GM21360 (cell line): ENCODE results near the gene AIMP1.
"Not testable (repeated sequence)": the region's sequence is repeated elsewhere in the genome, so short reads cannot be mapped to it uniquely, and the experiment has no call there.

Experiments used
- ATAC-seq: cut with Tn5 transposase; IDR thresholded peaks from one replicate; pipeline ENCODE4 v1.9.1; 2021; ENCODE audit warnings: mild to moderate bottlenecking, moderate library complexity; ENCODE audit not compliant: unreplicated experiment

The AIMP1 gene

GRCh38 chr4:106312377-106312776, 4.0 kb upstream of the AIMP1 start:
- ATAC-seq, result no peak

- no peak for ATAC-seq
Measured at GRCh38 chr4:106312997-106313522, 3.3 kb upstream of the AIMP1 start.

- no peak for ATAC-seq
Measured at GRCh38 chr4:106314960-106315359, 1.4 kb upstream of the AIMP1 start.

- peak; percentile 19 for ATAC-seq
Measured at GRCh38 chr4:106315476-106315967, 828 bp upstream of the AIMP1 start.

- ATAC-seq, result no peak
Measured at GRCh38 chr4:106316773-106317409, 541 bp downstream of the AIMP1 start.

GRCh38 chr4:106317815-106318214, 1.5 kb downstream of the AIMP1 start:
- no peak for ATAC-seq

GRCh38 chr4:106318511-106318910, 2.2 kb downstream of the AIMP1 start:
- no peak for ATAC-seq

GRCh38 chr4:106320235-106320634, 3.9 kb downstream of the AIMP1 start:
- ATAC-seq, result no peak

GRCh38 chr4:106321168-106321567, 4.8 kb downstream of the AIMP1 start:
- ATAC-seq, result not testable (repeated sequence)

GRCh38 chr4:106321814-106322213, 5.5 kb downstream of the AIMP1 start:
- not testable (repeated sequence) for ATAC-seq

- ATAC-seq, result no peak
Measured at GRCh38 chr4:106323119-106323518, 6.8 kb downstream of the AIMP1 start.

GRCh38 chr4:106325800-106326199, 9.4 kb downstream of the AIMP1 start:
- no peak for ATAC-seq

- peak; percentile 91 for ATAC-seq
Measured at GRCh38 chr4:106329041-106329618, 12.8 kb downstream of the AIMP1 start.

- no peak for ATAC-seq
Measured at GRCh38 chr4:106333186-106333585, 16.8 kb downstream of the AIMP1 start.

GRCh38 chr4:106334741-106335470, 18.6 kb downstream of the AIMP1 start:
- ATAC-seq, result no peak

GRCh38 chr4:106336618-106337017, 20.3 kb downstream of the AIMP1 start:
- no peak for ATAC-seq

GRCh38 chr4:106337916-106338315, 21.6 kb downstream of the AIMP1 start:
- no peak for ATAC-seq

GRCh38 chr4:106338671-106339070, 22.3 kb downstream of the AIMP1 start:
- ATAC-seq, result no peak

GRCh38 chr4:106339431-106339830, 23.1 kb downstream of the AIMP1 start:
- no peak for ATAC-seq

GRCh38 chr4:106340774-106341173, 24.4 kb downstream of the AIMP1 start:
- ATAC-seq, result no peak

- ATAC-seq, result no peak
Measured at GRCh38 chr4:106343865-106344646, 27.7 kb downstream of the AIMP1 start.
